ENCODE measurements around the gene IL34. TPM values are rescaled to one million over a fixed set of nuclear protein-coding genes. Genes with fewer than 3 reads are reported as not detected.

The IL34 gene
- total and polyA plus RNA-seq, 5 experiments from 2014 or later: 0.36 TPM; not detected in 4

DNA sequence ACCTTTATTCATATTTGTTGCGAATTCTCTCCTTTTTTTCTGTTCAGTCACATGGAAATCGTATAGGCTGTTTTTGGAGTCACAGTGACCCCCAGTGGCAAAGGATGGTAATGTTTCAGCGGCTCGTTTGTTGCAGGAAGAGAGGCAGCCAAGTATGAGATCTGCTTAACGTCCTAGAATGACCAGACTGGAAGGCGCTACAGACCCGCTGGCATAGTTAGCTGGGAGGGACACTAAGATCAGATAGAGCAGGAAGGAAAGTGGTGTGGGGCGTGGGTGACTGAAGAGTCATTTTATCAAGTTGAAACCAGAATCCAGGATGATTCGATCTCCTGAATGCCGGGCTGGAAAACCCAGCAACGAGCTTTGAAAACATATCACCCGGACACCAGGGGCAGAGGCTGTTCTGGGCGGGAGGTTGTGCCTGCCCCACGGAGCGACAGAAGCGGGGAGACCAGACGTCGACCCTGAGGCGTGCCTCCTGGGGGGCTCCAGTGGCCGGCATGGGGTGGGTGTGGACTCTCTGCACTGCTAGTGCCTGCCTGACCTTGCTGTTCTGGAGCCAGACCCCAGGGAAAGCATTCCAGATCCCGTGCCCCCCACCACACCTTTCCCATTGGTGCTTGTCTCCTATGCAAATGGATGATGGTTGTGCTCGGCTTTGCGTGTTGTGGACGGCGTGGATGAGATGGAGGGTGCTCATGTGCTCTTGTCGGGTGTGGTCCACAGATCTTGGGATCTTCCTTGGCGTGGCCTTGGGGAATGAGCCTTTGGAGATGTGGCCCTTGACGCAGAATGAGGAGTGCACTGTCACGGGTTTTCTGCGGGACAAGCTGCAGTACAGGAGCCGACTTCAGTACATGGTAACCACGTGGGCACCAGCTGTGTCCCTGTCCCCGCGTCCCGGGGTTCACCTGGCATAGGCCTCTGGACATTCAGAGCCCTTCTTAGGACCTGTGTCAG lies 7.7 kb downstream of the IL34 start:
- peak overlapping the region; percentile 9 to 73 (median 54) for H3K4me3 Mint-ChIP-seq
- peaks cover 0 to 2% (median 0%) of the 10 kb centered on the region in 5 donors for H3K27me3 Mint-ChIP-seq
- ATAC-seq (peak; percentile 71 to 92), DNase-seq (peak; percentile 51 to 87 (median 76))
- peaks cover 2 to 6% (median 3%) of the 10 kb centered on the region in 4 donors for H3K4me1 Mint-ChIP-seq
- H3K9me3 Mint-ChIP-seq: no peaks in the 10 kb centered on the region
- no peaks in the 10 kb centered on the region for H3K36me3 Mint-ChIP-seq
- POLR2A ChIA-PET: no interaction called here
- H3K27ac Mint-ChIP-seq: peak overlapping the region in 7 of 10 donors; percentile 0 to 84 (median 72)

GRCh38 chr16:70656065-70656711 lies 9.8 kb downstream of the IL34 start:
- Mint-ChIP-seq H3K4me3 (no peak overlapping the region), H3K36me3 (no peaks in the 10 kb centered on the region), H3K27me3 (peaks cover 0 to 2% (median 0%) of the 10 kb centered on the region in 5 donors), H3K9me3 (no peaks in the 10 kb centered on the region), H3K4me1 (peaks cover 2 to 7% (median 4%) of the 10 kb centered on the region in 4 donors), H3K27ac (peak overlapping the region in 1 of 10 donors; percentile 38)
- POLR2A ChIA-PET: no interaction called here
- DNase-seq: no peak
- no peak for ATAC-seq

DNA sequence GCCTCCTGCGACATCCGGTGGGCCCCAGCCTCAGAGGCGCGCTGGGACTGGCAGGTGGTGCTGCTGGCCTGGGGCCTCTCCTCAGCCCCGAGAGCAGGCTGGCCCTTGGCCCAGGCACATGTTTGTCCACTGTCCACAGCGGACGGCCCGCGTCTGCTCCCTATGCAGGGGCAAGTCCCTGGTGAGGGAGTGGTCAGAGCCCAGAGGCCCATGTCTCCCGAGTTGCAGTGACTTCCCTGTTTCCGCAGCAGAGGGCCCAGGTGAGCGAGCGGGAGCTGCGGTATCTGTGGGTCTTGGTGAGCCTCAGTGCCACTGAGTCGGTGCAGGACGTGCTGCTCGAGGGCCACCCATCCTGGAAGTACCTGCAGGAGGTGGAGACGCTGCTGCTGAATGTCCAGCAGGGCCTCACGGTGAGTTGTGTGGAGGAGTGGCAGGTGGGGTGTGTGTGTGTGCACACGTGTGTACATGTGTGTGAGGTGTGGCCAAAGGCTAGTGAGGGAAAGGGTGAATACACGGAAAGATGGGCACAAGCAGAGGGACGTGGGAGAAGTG lies 10.4 kb downstream of the IL34 start:
- ATAC-seq (no peak), DNase-seq (no peak)
- peaks cover 0 to 2% (median 0%) of the 10 kb centered on the region in 5 donors for H3K27me3 Mint-ChIP-seq
- POLR2A ChIA-PET: no interaction called here
- H3K36me3 Mint-ChIP-seq: no peaks in the 10 kb centered on the region
- peaks cover 2 to 7% (median 4%) of the 10 kb centered on the region in 4 donors for H3K4me1 Mint-ChIP-seq
- peak overlapping the region in 1 of 10 donors; percentile 84 for H3K27ac Mint-ChIP-seq
- no peak overlapping the region for H3K4me3 Mint-ChIP-seq
- no peaks in the 10 kb centered on the region for H3K9me3 Mint-ChIP-seq

DNA sequence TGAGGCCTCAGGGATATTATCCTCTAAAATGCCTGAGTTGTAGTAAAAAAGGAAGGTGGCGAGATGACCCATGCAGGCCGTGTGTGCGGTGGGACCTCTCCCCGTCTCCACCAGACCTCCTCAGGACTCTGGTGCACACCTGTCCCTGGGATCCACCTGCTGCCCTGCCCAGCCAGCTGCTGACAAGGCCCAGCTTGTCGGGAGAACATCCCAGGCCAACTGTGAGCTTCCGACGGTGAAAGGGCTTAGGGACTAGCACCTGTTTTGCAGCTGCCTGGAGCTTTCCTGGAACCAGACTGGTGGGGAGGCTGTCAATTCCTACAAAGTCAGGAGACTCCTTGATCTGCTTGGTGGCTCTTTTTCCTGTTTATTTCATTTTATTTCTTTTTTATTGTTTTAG lies 11.6 kb downstream of the IL34 start:
- Mint-ChIP-seq H3K27ac (peak overlapping the region in 2 of 10 donors; percentile 24 to 66), H3K36me3 (no peaks in the 10 kb centered on the region), H3K27me3 (peaks cover 0 to 2% (median 0%) of the 10 kb centered on the region in 5 donors), H3K9me3 (no peaks in the 10 kb centered on the region), H3K4me1 (peaks cover 2 to 7% (median 4%) of the 10 kb centered on the region in 4 donors), H3K4me3 (no peak overlapping the region)
- ATAC-seq: no peak
- DNase-seq: no peak
- POLR2A ChIA-PET: no interaction called here

DNA sequence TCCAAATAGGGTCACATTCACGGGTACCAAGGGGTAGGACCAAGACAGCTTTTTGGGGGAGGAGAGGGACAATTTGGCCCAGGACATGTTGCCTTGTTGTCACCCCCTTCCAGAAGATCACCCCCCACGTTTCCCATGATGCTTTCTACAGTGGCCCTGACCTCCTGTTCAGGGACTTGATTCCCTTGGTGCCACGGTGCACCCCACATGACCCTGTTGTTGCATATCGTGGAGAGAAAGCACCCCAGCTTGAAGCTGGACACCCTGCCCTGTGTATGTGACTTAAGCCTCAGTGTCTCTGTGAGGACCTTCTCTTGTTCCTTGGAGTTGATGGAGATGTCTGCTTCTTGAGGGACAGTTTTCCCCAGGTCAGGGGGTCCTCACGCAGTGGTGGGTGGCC lies 12.6 kb downstream of the IL34 start:
- POLR2A ChIA-PET: no interaction called here
- no peaks in the 10 kb centered on the region for H3K27me3 Mint-ChIP-seq
- peak overlapping the region in 1 of 10 donors; percentile 66 for H3K27ac Mint-ChIP-seq
- ATAC-seq: no peak
- H3K36me3 Mint-ChIP-seq: peaks cover 0 to 1% (median 0%) of the 10 kb centered on the region in 3 donors
- H3K4me1 Mint-ChIP-seq: peaks cover 0 to 3% (median 1%) of the 10 kb centered on the region in 4 donors
- no peaks in the 10 kb centered on the region for H3K9me3 Mint-ChIP-seq
- DNase-seq: peak in 1 of 10 donors; percentile 28
- peak overlapping the region in 1 of 10 donors; percentile 5 for H3K4me3 Mint-ChIP-seq

- POLR2A ChIA-PET: no interaction called here
- ATAC-seq (no peak), DNase-seq (peak in 1 of 10 donors; percentile 32)
- Mint-ChIP-seq H3K36me3 (peaks cover 0 to 2% (median 0%) of the 10 kb centered on the region in 3 donors), H3K4me3 (no peak overlapping the region), H3K9me3 (no peaks in the 10 kb centered on the region), H3K27ac (no peak overlapping the region), H3K27me3 (no peaks in the 10 kb centered on the region), H3K4me1 (peaks cover 0 to 2% (median 0%) of the 10 kb centered on the region in 4 donors)
Measured at GRCh38 chr16:70659546-70659945, 13.2 kb downstream of the IL34 start.

GRCh38 chr16:70659953-70660671 lies 13.8 kb downstream of the IL34 start:
- POLR2A ChIA-PET: no interaction called here
- peak overlapping the region in 1 of 10 donors; percentile 61 for H3K27ac Mint-ChIP-seq
- DNase-seq (peak in 1 of 10 donors; percentile 44), ATAC-seq (no peak)
- H3K27me3 Mint-ChIP-seq: no peaks in the 10 kb centered on the region
- peaks cover 0 to 5% (median 0%) of the 10 kb centered on the region in 3 donors for H3K36me3 Mint-ChIP-seq
- peaks cover 0 to 2% (median 0%) of the 10 kb centered on the region in 4 donors for H3K4me1 Mint-ChIP-seq
- no peak overlapping the region for H3K4me3 Mint-ChIP-seq
- H3K9me3 Mint-ChIP-seq: no peaks in the 10 kb centered on the region

DNA sequence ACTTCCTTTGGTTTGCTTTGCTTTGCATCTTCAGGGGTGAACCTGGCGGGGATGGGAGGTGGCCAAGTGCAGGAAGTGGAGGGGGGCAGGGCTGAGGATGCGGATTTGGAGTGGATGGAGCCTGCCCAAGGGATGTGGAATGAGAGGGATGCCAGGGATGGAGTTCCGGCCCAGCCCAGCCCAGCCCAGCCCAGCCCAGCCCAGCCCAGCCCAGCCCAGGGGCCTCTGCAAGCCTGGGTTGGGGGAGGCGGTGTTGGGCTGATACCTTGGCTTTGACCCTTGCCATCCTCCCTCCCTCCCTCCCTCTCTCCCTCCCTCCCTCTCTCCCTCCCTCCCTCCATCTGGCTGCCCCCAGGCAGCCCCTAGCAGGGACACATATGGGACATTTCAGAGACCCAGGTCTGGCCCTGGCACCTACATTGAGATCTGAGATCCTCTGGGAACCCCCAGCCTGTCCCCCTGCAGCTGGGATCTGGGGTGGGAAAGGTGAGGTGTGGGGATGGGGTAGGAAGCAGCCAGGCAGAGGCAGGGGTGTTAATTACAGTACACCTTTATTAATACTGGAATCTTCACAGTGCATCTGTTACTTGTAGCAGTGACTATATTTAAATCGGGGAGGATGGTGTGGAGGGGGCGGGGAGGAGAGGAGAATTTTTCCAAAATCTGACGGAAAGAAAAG lies 14.5 kb downstream of the IL34 start:
- H3K4me1 Mint-ChIP-seq: peaks cover 0 to 2% (median under 1%) of the 10 kb centered on the region in 4 donors
- H3K36me3 Mint-ChIP-seq: peaks cover 0 to 12% (median 3%) of the 10 kb centered on the region in 3 donors
- H3K4me3 Mint-ChIP-seq: peak overlapping the region in 1 of 10 donors; percentile 63
- H3K27me3 Mint-ChIP-seq: no peaks in the 10 kb centered on the region
- DNase-seq: peak in 1 of 10 donors; percentile 27
- H3K9me3 Mint-ChIP-seq: no peaks in the 10 kb centered on the region
- peak in 1 of 2 donors; percentile 38 for ATAC-seq
- POLR2A ChIA-PET: no interaction called here
- H3K27ac Mint-ChIP-seq: peak overlapping the region in 1 of 10 donors; percentile 61

- POLR2A ChIA-PET: no interaction called here
- DNase-seq (peak in 1 of 10 donors; percentile 53), ATAC-seq (no peak)
- H3K4me3 Mint-ChIP-seq: no peak overlapping the region
- H3K9me3 Mint-ChIP-seq: no peaks in the 10 kb centered on the region
- H3K4me1 Mint-ChIP-seq: peaks cover 0 to 3% (median under 1%) of the 10 kb centered on the region in 4 donors
- peak overlapping the region in 1 of 10 donors; percentile 61 for H3K27ac Mint-ChIP-seq
- no peaks in the 10 kb centered on the region for H3K27me3 Mint-ChIP-seq
- H3K36me3 Mint-ChIP-seq: peaks cover 0 to 19% (median 6%) of the 10 kb centered on the region in 3 donors
Measured at GRCh38 chr16:70661534-70661917, 15.2 kb downstream of the IL34 start.

DNA sequence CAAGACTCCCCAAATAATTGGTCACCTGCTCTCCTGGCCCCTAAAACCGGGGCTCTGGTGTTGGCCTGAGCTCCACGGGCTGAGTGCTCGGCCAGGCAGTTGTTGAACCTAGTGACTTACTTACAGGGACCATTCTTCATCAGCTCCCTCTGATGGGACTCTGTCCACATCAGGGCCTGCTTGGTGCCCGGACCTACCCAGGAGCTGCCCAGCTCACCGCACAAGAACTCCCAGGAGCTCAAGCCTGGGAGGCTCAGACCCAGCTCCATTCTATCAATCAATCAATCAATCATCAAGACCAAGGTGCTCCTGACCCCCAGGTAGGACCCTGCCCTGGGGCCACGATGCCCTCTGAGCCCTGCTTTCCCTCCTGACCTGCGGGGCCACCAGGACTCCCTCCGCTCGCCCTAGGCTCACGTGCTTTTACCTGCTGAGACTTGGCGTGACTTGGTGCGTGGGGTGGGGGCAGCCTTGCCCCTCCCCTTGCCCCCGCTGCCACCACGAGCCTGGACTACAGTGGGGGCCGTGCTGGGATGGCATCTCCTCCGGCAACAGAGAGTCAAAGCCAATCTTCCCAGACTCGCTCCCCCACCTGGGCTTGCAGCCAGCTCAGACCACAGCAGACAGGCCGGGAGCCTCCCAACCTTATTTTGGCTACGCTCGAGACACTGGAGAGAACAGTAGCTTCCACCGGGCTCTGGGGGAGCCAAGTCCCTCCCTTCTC lies 15.7 kb downstream of the IL34 start:
- POLR2A ChIA-PET: no interaction called here
- H3K27ac Mint-ChIP-seq: peak overlapping the region in 2 of 10 donors; percentile 24 to 61
- no peak overlapping the region for H3K4me3 Mint-ChIP-seq

GRCh38 chr16:70662991-70663523 lies 16.7 kb downstream of the IL34 start:
- peak in 1 of 10 donors; percentile 22 for DNase-seq
- H3K27me3 Mint-ChIP-seq: no peaks in the 10 kb centered on the region
- no peak for ATAC-seq
- POLR2A ChIA-PET: interaction anchor here (0.5 kb wide), 1 partner anchor 435 kb away, joined by 3 read pairs; no protein-coding TSS in a partner anchor
- H3K4me1 Mint-ChIP-seq: peaks cover 0 to 5% (median under 1%) of the 10 kb centered on the region in 4 donors
- H3K4me3 Mint-ChIP-seq: no peak overlapping the region
- no peaks in the 10 kb centered on the region for H3K9me3 Mint-ChIP-seq
- peaks cover 0 to 28% (median 8%) of the 10 kb centered on the region in 3 donors for H3K36me3 Mint-ChIP-seq
- peak overlapping the region in 2 of 10 donors; percentile 25 to 66 for H3K27ac Mint-ChIP-seq

More for the DNA sequence above, 15.7 kb downstream of the IL34 start:
- Mint-ChIP-seq H3K9me3 (no peaks in the 10 kb centered on the region), H3K36me3 (peaks cover 0 to 23% (median 8%) of the 10 kb centered on the region in 3 donors), H3K27me3 (no peaks in the 10 kb centered on the region), H3K4me1 (peaks cover 0 to 5% (median under 1%) of the 10 kb centered on the region in 4 donors)
- peak in 1 of 10 donors; percentile 59 for DNase-seq
- ATAC-seq: no peak
